Liver (tissue), 3 donors: Measurements from ENCODE around the gene ACOXL.

ENCODE experiments used
- ATF3 ChIP-seq: IDR thresholded peaks from 2 replicates; pipeline ENCODE4 v1.6.1; 2016; ENCODE audit warnings: antibody characterized with exemption
- CTCF ChIP-seq: fragments of 150-350 bp; IDR thresholded peaks from 2 replicates; pipeline ENCODE4 v1.5.1; 2017; ENCODE audit warnings: improper control_type of control experiment, low read depth, low read length; ENCODE audit not compliant: missing input control
- FOXA1 ChIP-seq: IDR thresholded peaks from 2 replicates; pipeline ENCODE4 v1.6.1; 2016; ENCODE audit warnings: antibody characterized with exemption
- GABPA ChIP-seq, 2 donors: IDR thresholded peaks in 1 of 2; conservative IDR thresholded peaks in 1 of 2; 2 replicates each; pipeline ENCODE4 v1.6.1; 2016; ENCODE audit warnings: antibody characterized with exemption in 2 of 2, mild to moderate bottlenecking in 1 of 2, moderate library complexity in 1 of 2
- HNF4A ChIP-seq, 2 donors: conservative IDR thresholded peaks; 2 replicates each; pipeline ENCODE4 v1.6.1; 2016; ENCODE audit warnings: antibody characterized with exemption in 2 of 2, mild to moderate bottlenecking in 2 of 2
- JUND ChIP-seq, 2 donors: IDR thresholded peaks; 2 replicates each; pipeline ENCODE4 v1.6.1; 2016; ENCODE audit warnings: antibody characterized with exemption in 2 of 2
- MAX ChIP-seq: IDR thresholded peaks from 2 replicates; pipeline ENCODE4 v1.6.1; 2016; ENCODE audit warnings: antibody characterized with exemption
- RAD21 ChIP-seq, 2 donors: IDR thresholded peaks; 2 replicates each; pipeline ENCODE4 v1.6.1; 2016; ENCODE audit warnings: antibody characterized with exemption in 2 of 2, mild to moderate bottlenecking in 2 of 2
- REST ChIP-seq: IDR thresholded peaks from 2 replicates; pipeline ENCODE4 v1.6.1; 2016; ENCODE audit warnings: antibody characterized with exemption, mild to moderate bottlenecking
- RXRA ChIP-seq, 2 donors: IDR thresholded peaks; 2 replicates each; pipeline ENCODE4 v1.6.1; 2017 to 2018; ENCODE audit warnings: antibody characterized with exemption in 2 of 2, mild to moderate bottlenecking in 1 of 2
- SP1 ChIP-seq: IDR thresholded peaks from 2 replicates; pipeline ENCODE4 v1.6.1; 2018; ENCODE audit warnings: antibody characterized with exemption, mild to moderate bottlenecking
- TAF1 ChIP-seq: conservative IDR thresholded peaks from 2 replicates; pipeline ENCODE4 v1.6.1; 2016; ENCODE audit warnings: antibody characterized with exemption, mild to moderate bottlenecking
- YY1 ChIP-seq: IDR thresholded peaks from 2 replicates; pipeline ENCODE4 v1.6.1; 2016; ENCODE audit warnings: antibody characterized with exemption, mild to moderate bottlenecking
- ZBTB33 ChIP-seq: IDR thresholded peaks from 2 replicates; pipeline ENCODE4 v1.6.1; 2016; ENCODE audit warnings: antibody characterized with exemption
- donor health status: healthy.
- donor health status: healthy.

- TF ChIP-seq CTCF (no peak), MAX (no peak), SP1 (no peak), REST (no peak), JUND (IDR thresholded peaks at IDR 0.05) (no peak), RAD21 (IDR thresholded peaks at IDR 0.05) (no peak), YY1 (no peak), GABPA (IDR thresholded peaks at IDR 0.05 in 1 of 2, conservative IDR thresholded peaks at IDR 0.05 in 1 of 2) (no peak), TAF1 (no peak), ZBTB33 (no peak), ATF3 (no peak), RXRA (IDR thresholded peaks at IDR 0.05) (no peak), FOXA1 (no peak), HNF4A (conservative IDR thresholded peaks at IDR 0.05) (no peak)
These were observed 73.6 kb downstream of the ACOXL start for GRCh38 chr2:110805894-110806452.
